NB4 (cell line): ENCODE results near the gene SV2B.

Source experiments
- CTCF ChIP-seq: IDR thresholded peaks from one replicate; pipeline ENCODE4 v1.5.1; 2012; ENCODE audit warnings: low read depth, low read length
- MAX ChIP-seq: IDR thresholded peaks from 2 replicates; pipeline ENCODE4 v1.6.1; 2011; ENCODE audit warnings: low read depth, low read length
- MYC ChIP-seq: IDR thresholded peaks from 2 replicates; pipeline ENCODE4 v1.6.1; 2011; ENCODE audit warnings: low read depth, low read length
- POLR2A ChIP-seq: IDR thresholded peaks from 2 replicates; pipeline ENCODE4 v1.6.1; 2011; ENCODE audit warnings: mild to moderate bottlenecking; ENCODE audit not compliant: insufficient read length; ENCODE audit errors: extremely low read depth

GRCh38 chr15:91209318-91209717 lies 109.3 kb downstream of the SV2B start:
- TF ChIP-seq MYC, result no peak
- no peak for TF ChIP-seq CTCF
- no peak for TF ChIP-seq POLR2A
- no peak for TF ChIP-seq MAX
